DMS153 treated with DMSO at 0.1 percent for 48 hours (cell line): ENCODE measurements around the gene PANX3.
A peak's percentile ranks its signal among the peaks of the same experiment; 100 is the strongest.

Experiments used
- DNase-seq: peaks from one replicate; lab custom pipeline; 2025; ENCODE audit not compliant: unreplicated experiment; lab: John Stamatoyannopoulos, UW

PANX3 gene

GRCh38 chr11:124612567-124613246, 1.5 kb downstream of the PANX3 start:
- no peak for DNase-seq

GRCh38 chr11:124618863-124619262, 7.6 kb downstream of the PANX3 start:
- no peak for DNase-seq

DNA sequence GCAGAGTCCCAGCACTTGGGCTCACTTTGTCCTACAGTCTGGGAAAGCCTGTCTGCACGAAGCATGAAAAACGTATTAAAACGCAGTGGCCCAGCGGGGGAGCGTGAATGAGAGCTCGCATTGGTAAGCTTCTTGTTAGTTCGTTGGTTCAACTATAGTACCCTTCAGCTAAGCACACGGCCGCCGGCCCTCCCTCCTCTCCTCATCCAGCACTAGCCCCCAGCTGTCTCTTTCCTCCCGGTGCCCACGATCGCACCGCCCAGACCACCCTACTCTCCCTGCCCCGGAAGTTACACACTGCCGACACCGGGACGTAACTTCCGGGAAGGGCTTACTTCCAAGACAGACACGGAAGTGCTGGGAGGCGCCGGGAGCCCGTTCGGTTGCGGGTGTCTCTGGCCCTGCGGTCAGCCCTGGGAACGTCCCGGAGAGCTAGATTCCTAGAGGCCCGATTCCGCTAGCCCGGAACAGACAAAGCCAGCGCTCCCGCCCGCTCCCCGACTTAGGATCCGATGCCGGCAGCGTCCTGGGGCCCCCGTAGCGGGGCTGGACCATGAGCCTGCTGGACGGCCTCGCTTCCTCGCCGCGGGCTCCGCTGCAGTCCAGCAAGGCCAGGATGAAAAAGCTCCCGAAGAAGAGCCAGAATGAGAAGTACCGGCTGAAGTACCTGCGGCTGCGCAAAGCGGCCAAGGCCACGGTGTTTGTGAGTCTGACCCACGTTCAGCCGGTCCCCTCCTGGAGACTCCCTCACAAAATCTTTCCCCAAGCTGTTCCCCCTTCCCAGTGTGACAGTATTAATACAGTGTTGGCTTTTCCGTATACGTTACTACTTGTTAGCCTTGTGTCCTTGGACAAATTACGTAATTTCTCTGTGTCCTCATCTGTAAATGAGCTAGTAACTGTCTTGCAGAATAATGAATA, 11.6 kb downstream of the PANX3 start, which contains the start of gene TBRG1:
Gene TBRG1, plus strand, starts transcription at position 334 of the 921 bp plus-strand sequence. Its CDS starts 220 bp downstream, at position 554.
- DNase-seq: peak; percentile 72

DNA sequence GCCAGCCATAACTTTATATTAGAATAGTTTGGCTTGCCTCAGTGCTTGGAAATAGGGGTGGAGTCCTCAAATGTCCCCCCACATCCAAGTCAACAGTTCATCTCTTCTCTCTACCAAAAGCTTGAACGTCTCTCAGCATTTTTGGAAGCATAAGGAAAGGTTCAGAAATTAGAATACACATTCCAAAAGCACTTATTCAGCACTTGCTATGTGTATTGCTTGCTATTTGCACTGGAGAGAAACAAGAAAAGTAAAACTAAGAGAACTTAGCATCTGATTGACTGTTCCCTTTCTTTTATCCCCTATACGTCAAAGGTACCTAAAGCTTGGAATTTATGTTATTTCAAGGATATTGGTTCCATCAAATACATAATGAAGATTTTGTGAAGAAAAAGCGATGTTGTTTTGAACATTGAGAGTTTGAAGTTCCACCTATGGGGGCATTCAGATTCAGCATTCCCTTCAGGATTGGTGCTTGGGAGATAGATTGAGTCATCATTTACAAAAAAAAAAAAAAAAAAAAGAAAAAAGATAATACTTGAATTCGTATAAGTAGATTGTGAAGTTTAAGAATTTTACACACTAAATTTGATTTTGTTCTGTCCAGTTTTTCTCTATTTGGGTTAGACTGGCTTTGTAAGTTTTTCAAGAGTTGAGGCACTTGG, 12.8 kb downstream of the PANX3 start:
- DNase-seq: no peak

GRCh38 chr11:124625504-124626168, 14.4 kb downstream of the PANX3 start:
- no peak for DNase-seq

DNA sequence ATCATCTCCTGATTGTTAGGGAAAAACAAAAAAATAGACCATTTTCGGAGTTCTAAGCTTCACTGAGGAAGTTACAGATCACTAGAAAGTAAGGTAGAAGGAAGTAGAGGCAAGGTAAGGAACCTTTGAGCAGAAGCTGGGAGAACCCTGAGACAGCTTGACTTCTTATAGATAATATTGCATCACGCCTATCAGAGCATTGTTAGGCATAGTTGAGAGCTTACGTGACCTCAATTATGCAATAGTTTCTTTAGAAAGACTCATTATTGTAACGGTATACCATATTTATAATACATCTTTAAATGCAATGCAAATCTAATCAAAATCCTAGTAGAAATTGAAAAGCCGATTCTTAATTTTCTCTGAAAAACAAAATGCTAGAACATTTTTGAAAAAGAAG, 16.3 kb downstream of the PANX3 start:
- no peak for DNase-seq

DNA sequence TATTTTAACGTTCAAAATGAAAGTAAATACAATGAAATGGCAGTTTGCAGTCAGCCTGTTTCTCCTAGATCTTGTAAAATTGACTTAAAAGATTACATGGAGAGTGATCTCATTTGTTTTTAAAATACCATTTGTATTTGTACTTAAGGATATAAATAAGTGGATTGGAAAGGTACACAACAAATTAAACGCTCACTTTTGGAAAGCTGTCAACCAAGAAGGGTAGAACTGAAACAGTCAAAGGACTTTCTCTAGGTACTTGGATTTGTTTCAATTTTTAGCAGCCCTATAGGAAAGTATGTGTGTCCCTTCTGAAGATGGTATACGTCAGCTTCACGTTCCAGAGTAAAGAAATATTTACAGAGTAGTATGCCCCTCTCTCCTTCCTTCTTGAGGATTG, 18.7 kb downstream of the PANX3 start:
- no peak for DNase-seq

GRCh38 chr11:124633355-124633754, 22.1 kb downstream of the PANX3 start:
- DNase-seq: no peak

DNA sequence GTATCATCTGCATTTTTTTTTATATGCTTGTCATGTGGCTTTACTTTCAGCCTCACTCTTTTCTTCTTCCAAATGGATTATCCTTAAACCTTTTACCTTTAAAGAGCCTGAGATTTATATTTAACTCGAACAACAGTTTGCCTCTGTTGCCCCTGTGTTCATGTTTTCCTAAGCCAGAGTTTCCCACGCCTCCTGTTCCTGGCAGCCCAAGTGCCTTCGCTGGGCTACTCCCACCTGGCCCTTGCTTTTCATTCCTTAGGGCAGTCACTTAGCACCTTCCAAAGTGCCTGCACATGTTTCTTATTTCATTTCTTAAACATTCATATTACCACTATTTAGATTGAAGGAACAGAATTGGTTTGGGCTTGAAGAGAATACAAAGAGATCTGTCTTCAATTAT, 24.7 kb downstream of the PANX3 start:
- no peak for DNase-seq

DNA sequence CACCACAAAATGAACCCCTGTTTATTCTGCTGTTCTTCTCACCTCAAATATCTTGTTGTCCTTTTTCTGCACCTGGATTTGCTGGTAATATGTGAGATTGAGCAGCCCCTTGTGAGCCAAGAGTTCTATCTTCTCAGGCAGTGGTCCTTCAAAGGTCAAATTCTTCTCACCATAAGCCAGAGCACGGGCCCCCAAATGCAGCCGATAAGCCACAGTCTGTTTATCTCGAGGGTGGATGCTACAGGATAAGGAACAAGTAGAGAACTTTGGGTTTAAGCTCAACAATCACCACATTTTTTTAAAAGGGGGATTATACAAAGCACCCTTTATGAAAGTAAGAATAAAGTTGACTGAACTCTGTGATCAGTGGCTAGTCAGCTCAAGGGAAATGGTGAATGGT, 27.3 kb downstream of the PANX3 start:
- DNase-seq: no peak

GRCh38 chr11:124639186-124639585, 28.0 kb downstream of the PANX3 start:
- DNase-seq: no peak

GRCh38 chr11:124640666-124641065, 29.4 kb downstream of the PANX3 start:
- DNase-seq: no peak

DNA sequence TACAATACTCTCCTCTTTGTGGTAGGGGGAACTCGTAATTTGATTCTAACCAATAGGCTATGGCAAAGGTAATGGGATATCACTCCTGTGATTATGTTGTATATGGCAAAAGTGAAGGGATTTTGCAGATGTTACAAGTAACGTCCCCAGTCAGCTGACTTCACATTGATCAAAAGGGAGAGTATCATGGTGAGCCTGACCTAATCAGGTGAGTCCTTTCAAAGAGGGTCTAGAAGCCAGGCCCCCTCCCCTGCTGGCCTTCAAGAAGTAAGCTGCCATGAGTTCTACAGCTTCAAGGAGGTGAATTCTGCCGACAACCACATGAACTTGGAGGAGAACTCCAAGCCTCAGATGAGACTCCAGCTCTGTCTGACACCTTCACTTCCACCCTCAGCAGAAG, 31.4 kb downstream of the PANX3 start:
- no peak for DNase-seq

- DNase-seq: no peak
Measured at GRCh38 chr11:124643042-124643604, 31.9 kb downstream of the PANX3 start.

- no peak for DNase-seq
Measured at GRCh38 chr11:124643605-124644425, 32.6 kb downstream of the PANX3 start.

DNA sequence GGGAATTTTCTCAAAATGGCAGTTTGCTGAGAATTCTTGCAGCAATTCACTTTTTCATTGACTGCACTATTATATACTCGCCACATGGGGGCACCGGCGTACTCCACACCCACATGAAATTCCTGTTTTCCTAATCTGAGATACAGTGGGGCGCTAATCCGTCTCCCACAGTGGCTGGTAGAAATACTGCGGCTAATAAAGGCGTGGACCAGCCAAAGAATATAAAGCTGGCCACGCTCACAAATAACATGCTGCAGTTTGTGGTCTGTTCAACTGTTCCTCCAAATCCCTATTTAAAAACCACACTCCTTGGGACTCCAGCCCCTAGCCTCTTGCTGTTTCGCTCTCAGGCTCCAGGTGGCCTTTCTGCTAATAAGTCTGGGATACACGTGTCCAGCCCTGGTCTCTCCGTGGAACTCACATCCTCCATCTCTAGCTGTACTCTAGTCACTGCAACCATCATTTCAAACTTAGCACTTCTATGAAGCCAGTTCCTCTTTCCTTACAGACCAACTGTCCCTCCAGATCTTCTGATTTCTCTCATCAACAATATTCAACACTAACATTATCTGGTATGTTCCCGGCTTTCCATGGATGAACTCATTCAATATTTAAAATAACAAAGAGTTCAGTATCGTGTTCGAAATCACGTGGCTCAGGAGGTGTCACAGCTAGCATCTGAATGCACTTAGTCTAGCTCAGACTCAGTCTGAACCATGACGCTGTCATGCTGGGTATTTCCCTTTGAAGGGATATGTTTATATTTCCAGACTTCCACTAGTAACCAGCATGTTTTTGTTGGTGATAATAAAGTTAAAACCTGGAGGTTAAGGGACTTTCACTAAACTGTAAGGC, 33.4 kb downstream of the PANX3 start:
- DNase-seq: peak; percentile 72

DNA sequence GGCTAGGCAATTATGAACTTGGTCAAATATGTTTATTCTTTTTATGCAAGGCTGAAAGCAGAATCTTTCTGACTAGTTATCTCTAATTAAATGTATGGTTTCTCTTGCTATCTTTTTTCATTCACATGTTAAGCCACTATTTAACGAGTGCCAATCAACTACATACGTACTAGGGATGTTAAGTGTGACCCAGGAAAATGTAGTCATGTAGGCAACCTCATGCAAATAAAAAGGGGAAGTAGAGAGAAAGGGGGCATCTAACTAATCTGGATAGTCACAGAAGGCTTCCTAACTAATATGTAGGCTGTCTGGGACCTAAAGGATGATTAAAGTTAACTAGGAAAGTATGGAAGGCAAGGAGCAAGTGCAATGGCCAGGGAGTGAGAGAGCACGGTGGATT, 34.9 kb downstream of the PANX3 start:
- no peak for DNase-seq

DNA sequence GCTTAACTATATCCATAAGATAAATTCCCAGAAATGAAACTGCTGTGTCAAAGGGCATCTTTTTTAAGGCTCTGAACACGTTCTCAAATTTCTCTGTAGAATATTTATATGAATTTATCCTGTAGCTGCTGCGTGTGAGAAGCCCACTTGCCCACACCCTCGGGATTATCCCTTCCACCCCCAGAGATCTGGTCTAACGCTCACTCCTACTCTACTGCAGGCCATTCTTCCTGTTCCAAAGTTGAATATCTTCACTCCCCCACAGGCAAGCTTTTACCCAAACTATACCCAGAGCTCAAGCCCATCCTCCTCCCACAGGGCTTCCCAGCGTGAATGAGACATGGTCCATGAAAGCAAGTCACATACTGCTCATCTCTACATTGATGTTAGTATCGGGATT, 37.4 kb downstream of the PANX3 start:
- DNase-seq: no peak
